GM19372 (cell line): ENCODE measurements around the gene NRP2.

Source experiments
- ATAC-seq: cut with Tn5 transposase; IDR thresholded peaks from one replicate; pipeline ENCODE4 v1.9.1; 2021; ENCODE audit warnings: mild to moderate bottlenecking, low read depth, moderate library complexity; ENCODE audit not compliant: unreplicated experiment

NRP2 gene

DNA sequence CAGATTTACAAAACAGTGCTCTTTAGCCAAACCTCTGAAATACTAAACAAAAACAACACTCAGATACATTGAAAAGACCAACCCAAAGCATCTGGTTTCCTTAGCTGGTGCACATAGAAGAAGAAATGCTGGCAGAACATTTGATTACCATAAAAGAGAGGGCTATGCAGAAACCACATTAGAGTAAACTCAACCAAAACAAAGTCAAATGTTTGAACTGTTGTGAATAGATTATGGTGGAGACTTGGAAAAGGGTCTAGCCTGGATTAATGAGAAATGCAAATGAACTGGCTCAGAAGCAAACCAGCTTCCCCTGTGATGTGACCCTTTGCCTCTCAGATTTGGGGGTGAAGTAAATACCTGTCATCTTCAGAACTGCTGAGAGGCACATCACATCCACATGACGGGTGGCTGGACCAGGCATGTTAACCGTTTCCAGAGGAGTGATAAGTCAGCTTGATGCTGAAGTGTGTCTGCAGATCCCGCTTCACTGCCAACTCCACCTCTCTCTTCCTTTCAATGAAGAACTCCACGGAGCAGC is 153.0 kb downstream of the NRP2 start:
- ATAC-seq: no peak

DNA sequence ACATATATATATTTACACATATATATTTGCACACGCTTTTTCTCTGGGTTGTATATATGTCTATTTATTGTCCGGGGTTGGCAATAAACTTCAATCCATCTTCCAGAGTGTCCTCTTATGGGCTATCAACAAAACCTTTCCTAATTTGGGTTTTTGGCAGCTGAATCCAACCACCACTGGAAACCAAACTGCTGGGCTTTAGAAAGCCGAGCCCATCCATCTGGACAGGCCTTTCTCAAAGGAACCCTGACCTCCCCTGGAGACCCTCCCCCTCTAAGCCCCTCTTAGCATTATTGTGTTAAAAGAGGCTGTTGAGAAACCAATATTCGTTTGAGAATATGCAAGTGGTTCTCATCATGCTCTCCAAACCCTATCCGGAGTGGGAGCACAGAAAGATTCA is 153.6 kb downstream of the NRP2 start:
- no peak for ATAC-seq

DNA sequence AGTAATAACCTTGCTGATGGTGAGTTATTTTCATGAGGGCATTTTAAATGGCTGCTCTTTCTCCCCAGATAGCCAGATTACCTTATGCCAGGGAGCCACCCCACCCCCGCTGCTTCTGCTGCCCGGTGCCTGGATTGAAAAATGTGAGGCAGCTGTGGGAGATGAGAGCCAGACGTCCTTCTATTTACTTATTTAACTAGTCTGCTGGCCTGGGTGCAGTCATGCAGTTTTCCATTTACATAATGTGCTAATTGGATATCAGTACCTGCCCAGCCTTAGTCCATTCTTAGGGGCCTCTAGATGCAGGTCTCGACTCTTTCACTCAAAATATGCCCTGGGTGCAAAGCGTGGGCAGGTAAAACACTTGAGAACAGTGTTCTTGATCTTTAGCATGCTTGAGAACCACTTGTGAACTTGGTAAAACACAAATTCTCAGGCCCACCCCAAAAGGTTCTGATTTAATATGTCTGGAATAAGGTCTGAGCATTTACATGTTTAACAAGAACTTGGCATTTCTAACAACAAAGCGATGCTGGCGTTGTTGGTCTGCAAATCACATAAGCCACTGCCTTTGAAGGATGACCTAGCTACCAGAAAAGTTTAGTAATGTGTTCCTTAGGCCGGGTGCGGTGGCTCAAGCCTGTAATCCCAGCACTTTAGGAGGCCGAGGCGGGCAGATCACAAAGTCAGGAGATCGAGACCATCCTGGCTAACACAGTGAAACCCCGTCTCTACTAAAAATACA is 154.3 kb downstream of the NRP2 start:
- no peak for ATAC-seq

DNA sequence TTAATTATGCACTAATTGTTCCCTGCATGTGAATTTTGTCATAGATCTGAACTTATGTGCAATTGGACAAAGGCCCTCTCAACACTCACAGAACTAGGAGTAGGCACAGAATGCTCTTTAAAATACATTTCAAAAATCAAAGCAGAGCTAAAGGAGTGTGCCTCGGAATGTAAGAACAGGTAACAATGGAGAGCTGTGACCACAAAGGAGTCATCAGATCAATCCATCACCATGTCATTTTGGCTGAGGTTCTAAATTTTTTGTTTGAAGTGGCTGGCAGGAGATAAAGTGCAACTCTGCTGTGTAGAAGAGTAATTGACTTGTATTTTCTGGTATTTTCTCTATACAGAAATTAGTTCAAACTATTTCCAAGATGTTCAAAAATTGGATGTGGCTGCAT is 155.4 kb downstream of the NRP2 start:
- ATAC-seq: no peak

DNA sequence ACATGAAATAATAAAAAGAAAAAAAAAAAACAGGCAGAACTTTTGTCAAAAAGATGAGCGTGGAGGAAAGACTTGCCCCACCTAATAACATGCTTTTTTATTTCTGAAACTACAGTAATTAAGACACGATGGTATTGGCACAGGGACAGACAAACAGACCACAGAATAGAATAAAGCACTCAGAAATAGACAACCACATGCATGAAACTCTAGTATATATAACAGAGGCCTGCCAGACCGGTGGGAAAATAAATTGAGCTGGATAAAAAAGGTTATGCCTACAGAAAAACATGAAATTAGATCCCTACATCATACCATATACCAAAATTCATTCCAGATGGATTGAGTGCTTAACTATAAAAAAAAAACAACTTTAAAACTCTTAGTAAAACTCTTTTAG is 163.1 kb downstream of the NRP2 start:
- no peak for ATAC-seq
